ENCODE results near the gene CELF2. TPM values are rescaled to one million over a fixed set of nuclear protein-coding genes. Genes with fewer than 3 reads are reported as not detected.
A peak's percentile ranks its signal among the peaks of the same experiment; 100 is the strongest.

CELF2 gene
- total and polyA plus RNA-seq, 9 of the 15 experiments (the other 6 are each of a cell fraction or from before 2014, with no cell fraction given), result 4.0 to 20.3 (median 11.1) TPM

GRCh38 chr10:11043446-11044127 lies 25.9 kb downstream of the CELF2 start:
- in situ Hi-C loops (cut with MboI), result loop anchor here (25.0 kb wide), 1 partner anchor 1706 kb away; no protein-coding TSS in a partner anchor
- FAIRE-seq, result no peak
- 0 out of 2 replicates have a peak overlapping the region, but pooled peaks have one; percentile 9 for H2AFZ ChIP-seq (ENCODE audit: low read depth, low read length)
- TF ChIP-seq ARID3A (IDR thresholded peaks at IDR 0.05; ENCODE audit: borderline replicate concordance, low read depth, low read length), result no peak
- no peak for TF ChIP-seq MYC (IDR thresholded peaks at IDR 0.05; ENCODE audit: low read depth, low read length)
- no peak for TF ChIP-seq MYC (CRISPR knock-in tag; IDR thresholded peaks at IDR 0.05; ENCODE audit: borderline replicate concordance, low read depth)
- no peak for TF ChIP-seq WHSC1 (IDR thresholded peaks at IDR 0.05; ENCODE audit: low read length)
- no peak for TF ChIP-seq ZBTB34 (CRISPR knock-in tag; IDR thresholded peaks at IDR 0.05)
- TF ChIP-seq NKRF (IDR thresholded peaks at IDR 0.05; ENCODE audit: borderline replicate concordance), result no peak
- no peak for TF ChIP-seq SIN3B (IDR thresholded peaks at IDR 0.05; ENCODE audit: low read depth)
- no peak for TF ChIP-seq CHD4 (IDR thresholded peaks at IDR 0.05; ENCODE audit: insufficient read depth, insufficient replicate concordance, low read depth, low read length, poor library complexity, severe bottlenecking)
- no peak for TF ChIP-seq DEAF1 (CRISPR knock-in tag; IDR thresholded peaks at IDR 0.05)
- TF ChIP-seq ARID2 (IDR thresholded peaks at IDR 0.05), result no peak
- TF ChIP-seq DDX20 (tag; IDR thresholded peaks at IDR 0.05; ENCODE audit: low read depth), result no peak
- TF ChIP-seq CSDE1 (IDR thresholded peaks at IDR 0.05), result no peak

More at GRCh38 chr10:11043446-11044127, 25.9 kb downstream of the CELF2 start:
- ChIA-PET CTCF (ENCODE audit: low intra/inter-chr PET ratio) (no interaction called here), POLR2A (interaction anchor here (0.8 kb wide), 1 partner anchor 24 kb away, joined by 4 read pairs; no protein-coding TSS in a partner anchor)
- Histone ChIP-seq H3K4me2 (ENCODE audit: insufficient read depth, low read length) (no peak overlapping the region), H3K36me3 (ENCODE audit: control insufficient read depth, insufficient read depth, low read length) (no peaks in the 10 kb centered on the region), H3K4me3 (no peak overlapping the region), H3K27ac (ENCODE audit: extremely low read depth, low read depth, low read length) (no peak overlapping the region), H3K27me3 (ENCODE audit: control insufficient read depth in 2 of 2, insufficient read depth in 2 of 2, low read length in 2 of 2) (peaks cover 7 to 12% of the 10 kb centered on the region in 2 experiments), H3K9me1 (ENCODE audit: control insufficient read depth, insufficient read depth, low read length) (no peaks in the 10 kb centered on the region), H3K79me2 (ENCODE audit: control insufficient read depth, insufficient read depth, low read length) (no peaks in the 10 kb centered on the region), H3K9me3 (replicated peaks; ENCODE audit: control insufficient read depth, insufficient read depth, low read depth, low read length) (no peaks in the 10 kb centered on the region), H3K9ac (ENCODE audit: insufficient read depth in 1 of 2, low read depth in 2 of 2, low read length in 2 of 2) (no peak overlapping the region), H4K20me1 (replicated peaks; ENCODE audit: control insufficient read depth, insufficient read depth, low read length) (no peaks in the 10 kb centered on the region), H3K4me1 (replicated peaks in 1 of 2; ENCODE audit: control insufficient read depth in 2 of 2, insufficient read depth in 2 of 2, low read length in 2 of 2) (no peaks in the 10 kb centered on the region)
- WGBS (ENCODE audit: insufficient coverage, low coverage, missing lambda C conversion rate), result 4% methylated on average over 22 of the region's 23 CpGs
- intact Hi-C loops (cut with micrococcal nuclease), result no loop called here
- BruUV-seq (replicated peaks), result no TSS peak
- ATAC-seq, result no peak
- no peak for DNase-seq (ENCODE audit: extremely low read depth in 1 of 4, low spot score in 3 of 4)

Data from K562 (cell line).